ENCODE measurements around the gene CFAP46. TPM values are rescaled to one million over a fixed set of nuclear protein-coding genes. Genes with fewer than 3 reads are reported as not detected.

Gene CFAP46
- polyA plus RNA-seq, 1 donor from 2014 or later: 2.6 TPM

DNA sequence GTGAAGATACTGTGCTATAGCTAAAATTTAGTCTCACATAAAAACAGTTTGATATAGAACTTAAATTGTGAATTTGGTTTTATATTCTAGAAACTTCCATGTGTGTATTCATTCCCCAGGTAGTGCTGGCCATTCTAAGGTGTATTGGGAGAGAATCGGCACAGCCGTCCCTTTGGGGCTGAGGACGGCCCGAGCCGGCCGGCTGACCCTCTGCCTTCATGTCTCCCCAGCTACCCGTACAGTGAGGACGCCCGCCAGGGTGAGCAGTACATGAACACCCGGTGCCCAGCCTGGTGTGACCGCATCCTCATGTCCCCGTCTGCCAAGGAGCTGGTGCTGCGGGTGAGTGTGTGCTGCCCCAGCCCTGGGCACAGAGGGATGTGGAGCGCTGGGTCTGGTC lies 164.9 kb downstream of the CFAP46 start:
- Histone ChIP-seq H3K27me3 (ENCODE audit: insufficient read depth, low read depth, low read length) (peaks cover 14% of the 10 kb centered on the region), H3K4me3 (ENCODE audit: low read length) (no peak overlapping the region), H3F3A (ENCODE audit: insufficient read depth, low read length, poor library complexity, severe bottlenecking) (no peaks in the 10 kb centered on the region), H3K79me2 (replicated peaks; ENCODE audit: insufficient read depth, low read length) (no peaks in the 10 kb centered on the region), H2AFZ (ENCODE audit: low read depth, low read length) (no peak overlapping the region), H4K20me1 (ENCODE audit: insufficient read depth) (no peaks in the 10 kb centered on the region), H3K4me2 (ENCODE audit: low read length) (no peak overlapping the region), H3K27ac (ENCODE audit: low read length) (no peak overlapping the region), H3K36me3 (ENCODE audit: insufficient read depth, low read length) (no peaks in the 10 kb centered on the region), H3K9me2 (ENCODE audit: insufficient read depth, low read length) (no peaks in the 10 kb centered on the region), H3K9ac (ENCODE audit: low read length) (no peak overlapping the region), H3K9me3 (ENCODE audit: low read length) (no peaks in the 10 kb centered on the region)
- TF ChIP-seq TAF1 (IDR thresholded peaks at IDR 0.05; ENCODE audit: low read depth): no peak
- no peak for TF ChIP-seq EZH2 (IDR thresholded peaks at IDR 0.05; ENCODE audit: borderline replicate concordance, insufficient read depth, low read length, poor library complexity, severe bottlenecking)
- no peak for TF ChIP-seq RAD21 (conservative IDR thresholded peaks at IDR 0.05)
- TF ChIP-seq SMC3 (conservative IDR thresholded peaks at IDR 0.05; ENCODE audit: poor library complexity): no peak
- no peak for TF ChIP-seq MXI1 (conservative IDR thresholded peaks at IDR 0.05; ENCODE audit: poor library complexity, severe bottlenecking)
- no peak for TF ChIP-seq REST (IDR thresholded peaks at IDR 0.05; ENCODE audit: borderline replicate concordance)
- TF ChIP-seq POLR2AphosphoS5 (IDR thresholded peaks at IDR 0.05): no peak
- TF ChIP-seq, protein P1, sequence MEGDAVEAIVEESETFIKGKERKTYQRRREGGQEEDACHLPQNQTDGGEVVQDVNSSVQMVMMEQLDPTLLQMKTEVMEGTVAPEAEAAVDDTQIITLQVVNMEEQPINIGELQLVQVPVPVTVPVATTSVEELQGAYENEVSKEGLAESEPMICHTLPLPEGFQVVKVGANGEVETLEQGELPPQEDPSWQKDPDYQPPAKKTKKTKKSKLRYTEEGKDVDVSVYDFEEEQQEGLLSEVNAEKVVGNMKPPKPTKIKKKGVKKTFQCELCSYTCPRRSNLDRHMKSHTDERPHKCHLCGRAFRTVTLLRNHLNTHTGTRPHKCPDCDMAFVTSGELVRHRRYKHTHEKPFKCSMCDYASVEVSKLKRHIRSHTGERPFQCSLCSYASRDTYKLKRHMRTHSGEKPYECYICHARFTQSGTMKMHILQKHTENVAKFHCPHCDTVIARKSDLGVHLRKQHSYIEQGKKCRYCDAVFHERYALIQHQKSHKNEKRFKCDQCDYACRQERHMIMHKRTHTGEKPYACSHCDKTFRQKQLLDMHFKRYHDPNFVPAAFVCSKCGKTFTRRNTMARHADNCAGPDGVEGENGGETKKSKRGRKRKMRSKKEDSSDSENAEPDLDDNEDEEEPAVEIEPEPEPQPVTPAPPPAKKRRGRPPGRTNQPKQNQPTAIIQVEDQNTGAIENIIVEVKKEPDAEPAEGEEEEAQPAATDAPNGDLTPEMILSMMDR (IDR thresholded peaks at IDR 0.05; ENCODE audit: poor library complexity, severe bottlenecking): no peak
- TF ChIP-seq EP300 (conservative IDR thresholded peaks at IDR 0.05; ENCODE audit: poor library complexity, severe bottlenecking): no peak

- TF ChIP-seq SMC3 (conservative IDR thresholded peaks at IDR 0.05; ENCODE audit: poor library complexity) (no peak), REST (IDR thresholded peaks at IDR 0.05; ENCODE audit: borderline replicate concordance) (no peak), EZH2 (IDR thresholded peaks at IDR 0.05; ENCODE audit: borderline replicate concordance, insufficient read depth, low read length, poor library complexity, severe bottlenecking) (no peak), EP300 (conservative IDR thresholded peaks at IDR 0.05; ENCODE audit: poor library complexity, severe bottlenecking) (no peak), POLR2AphosphoS5 (IDR thresholded peaks at IDR 0.05) (no peak), RAD21 (conservative IDR thresholded peaks at IDR 0.05) (no peak)
- TF ChIP-seq, protein P1 (IDR thresholded peaks at IDR 0.05; ENCODE audit: poor library complexity, severe bottlenecking): no peak
- Histone ChIP-seq H3K36me3 (ENCODE audit: insufficient read depth, low read length) (no peaks in the 10 kb centered on the region), H3K9me3 (ENCODE audit: low read length) (no peaks in the 10 kb centered on the region), H3K79me2 (replicated peaks; ENCODE audit: insufficient read depth, low read length) (no peaks in the 10 kb centered on the region), H3K4me2 (ENCODE audit: low read length) (no peak overlapping the region), H3K27me3 (ENCODE audit: insufficient read depth, low read depth, low read length) (peaks cover 8% of the 10 kb centered on the region), H3K4me3 (ENCODE audit: low read length) (no peak overlapping the region), H3K9me2 (ENCODE audit: insufficient read depth, low read length) (no peaks in the 10 kb centered on the region), H3F3A (ENCODE audit: insufficient read depth, low read length, poor library complexity, severe bottlenecking) (no peaks in the 10 kb centered on the region), H3K27ac (ENCODE audit: low read length) (no peak overlapping the region), H3K9ac (ENCODE audit: low read length) (no peak overlapping the region), H2AFZ (ENCODE audit: low read depth, low read length) (no peak overlapping the region), H4K20me1 (ENCODE audit: insufficient read depth) (no peaks in the 10 kb centered on the region)
Measured at GRCh38 chr10:132776821-132777220, 165.5 kb downstream of the CFAP46 start.

Data from neural cell (in vitro differentiated cells).